CD4-positive, alpha-beta T cell (primary cell): ENCODE data around the gene RFK. TPM values are rescaled to one million over a fixed set of nuclear protein-coding genes. Genes with fewer than 3 reads are reported as not detected.

Experiments
- ATAC-seq: fragments of 200-7000 bp; cut with Tn5 transposase; one replicate; pipeline ENCODE4 v1.10.0; 2022; ENCODE audit warnings: mild to moderate bottlenecking; ENCODE audit not compliant: poor library complexity
- CTCF ChIA-PET: fragments of 350-600 bp; sonication (Branson Sonifier 250); formaldehyde crosslinking; loops from one replicate; lab custom pipeline; 2021; ENCODE audit warnings: antibody characterized with exemption, inconsistent platforms; lab: Charles Lee
- POLR2A ChIA-PET: fragments of 350-600 bp; sonication (Branson Sonifier 250); formaldehyde crosslinking; loops from one replicate; lab custom pipeline; 2021; ENCODE audit warnings: antibody characterized with exemption, inconsistent platforms; lab: Charles Lee
- DNase-seq, 14 experiments: peaks; one replicate each; pipeline ENCODE4 v3.0.0-alpha.2; 2013 to 2020; ENCODE audit warnings: mixed read lengths in 2 of 14
- H3K27ac ChIP-seq, 2 donors: one replicate each; pipeline versions ENCODE4 v1.5.1 to v1.7.0; 2013; ENCODE audit warnings: low read length in 2 of 2, low read depth in 1 of 2, mild to moderate bottlenecking in 1 of 2
- H3K27me3 ChIP-seq, 2 experiments: 1 replicate in 1 of 2; 2 replicates in 1 of 2; pipeline versions ENCODE4 v1.6.1 to v1.7.0; 2013; ENCODE audit warnings: low read length in 2 of 2, control low read depth in 1 of 2, mild to moderate bottlenecking in 1 of 2, moderate library complexity in 1 of 2; ENCODE audit not compliant: insufficient read depth in 2 of 2, control insufficient read depth in 1 of 2
- H3K36me3 ChIP-seq: one replicate; pipeline ENCODE4 v1.6.1; 2013; ENCODE audit warnings: low read length, control low read depth; ENCODE audit not compliant: insufficient read depth
- H3K4me1 ChIP-seq: one replicate; pipeline ENCODE4 v1.6.1; 2013; ENCODE audit warnings: low read length, control low read depth; ENCODE audit not compliant: insufficient read depth
- H3K4me3 ChIP-seq: one replicate; pipeline ENCODE4 v1.5.1; 2013; ENCODE audit warnings: mild to moderate bottlenecking, low read length, moderate library complexity
- H3K9me3 ChIP-seq, 2 experiments: 1 replicate in 1 of 2; 2 replicates in 1 of 2; pipeline versions ENCODE4 v1.6.1 to v1.7.0; 2013; ENCODE audit warnings: low read length in 2 of 2, mild to moderate bottlenecking in 2 of 2, control low read depth in 1 of 2, moderate library complexity in 1 of 2; ENCODE audit not compliant: control insufficient read depth in 1 of 2, insufficient read depth in 1 of 2
- H3K27ac Mint-ChIP-seq: one replicate; pipeline ENCODE4 v1.8.0; 2020; ENCODE audit warnings: mixed read lengths
- H3K27me3 Mint-ChIP-seq: one replicate; pipeline ENCODE4 v1.8.0; 2021; ENCODE audit warnings: mixed read lengths
- H3K36me3 Mint-ChIP-seq: one replicate; pipeline ENCODE4 v1.8.0; 2021; ENCODE audit warnings: low read depth, mixed read lengths
- H3K4me1 Mint-ChIP-seq: one replicate; pipeline ENCODE4 v1.8.0; 2021; ENCODE audit warnings: low read depth, mixed read lengths
- H3K4me3 Mint-ChIP-seq: one replicate; pipeline ENCODE4 v1.8.0; 2020; ENCODE audit warnings: mild to moderate bottlenecking, mixed read lengths
- H3K9me3 Mint-ChIP-seq: one replicate; pipeline ENCODE4 v1.8.0; 2020; ENCODE audit warnings: mixed read lengths
- CTCF ChIP-seq: fragments of 200-600 bp; IDR thresholded peaks from one replicate; pipeline ENCODE4 v1.8.0; 2022; ENCODE audit warnings: antibody characterized with exemption, mild to moderate bottlenecking
- intact Hi-C, 2 experiments: fragments of 100-400 bp; cut with DNase I in 1 of 2; cut with micrococcal nuclease in 1 of 2; formaldehyde crosslinking; loops; one replicate each; pipeline versions ENCODE4 v1.15.1 to v1.9.0; 2023 to 2025; cut with DNase I, micrococcal nuclease
- total RNA-seq, 174 experiments: library from RNA in 2 of 174; stranded (reverse) in 2 of 174; gene quantifications; one replicate each; pipeline ENCODE4 v1.2.3 and lab custom pipeline; 2021 to 2026

RFK gene
- total RNA-seq, 2 experiments from 2014 or later, result 7.4 to 8.4 TPM

- H3K4me1 Mint-ChIP-seq, result no peaks in the 10 kb centered on the region
These were observed 51.4 kb downstream of the RFK start for GRCh38 chr9:76342858-76343257.

GRCh38 chr9:76342201-76342600, 52.0 kb downstream of the RFK start:
- POLR2A ChIA-PET, result no interaction called here
- H3K4me1 Mint-ChIP-seq, result no peaks in the 10 kb centered on the region
- CTCF ChIA-PET, result no interaction called here
- peaks cover 31% of the 10 kb centered on the region for H3K27me3 Mint-ChIP-seq
- Histone ChIP-seq H3K4me3 (no peak overlapping the region), H3K4me1 (no peaks in the 10 kb centered on the region), H3K36me3 (no peaks in the 10 kb centered on the region), H3K9me3 (peaks cover 0 to 8% of the 10 kb centered on the region in 2 experiments), H3K27ac (no peak overlapping the region), H3K27me3 (no peaks in the 10 kb centered on the region)
- no peaks in the 10 kb centered on the region for H3K36me3 Mint-ChIP-seq
- no peak for TF ChIP-seq CTCF
- DNase-seq (no peak), ATAC-seq (no peak)
- no peak overlapping the region for H3K27ac Mint-ChIP-seq
- H3K4me3 Mint-ChIP-seq, result no peak overlapping the region
- peaks cover 2% of the 10 kb centered on the region for H3K9me3 Mint-ChIP-seq
- intact Hi-C loops, result no loop called here

More at GRCh38 chr9:76342858-76343257, 51.4 kb downstream of the RFK start:
- no peak for DNase-seq
- ChIA-PET POLR2A (no interaction called here), CTCF (no interaction called here)
- TF ChIP-seq CTCF, result no peak
- H3K27me3 ChIP-seq, result no peaks in the 10 kb centered on the region
- Mint-ChIP-seq H3K36me3 (no peaks in the 10 kb centered on the region), H3K27ac (no peak overlapping the region), H3K9me3 (peaks cover 2% of the 10 kb centered on the region), H3K4me3 (no peak overlapping the region), H3K27me3 (peaks cover 31% of the 10 kb centered on the region)
- intact Hi-C loops, result no loop called here
- H3K4me3 ChIP-seq, result no peak overlapping the region
- ATAC-seq, result no peak
- no peak overlapping the region for H3K27ac ChIP-seq
- no peaks in the 10 kb centered on the region for H3K36me3 ChIP-seq
- peaks cover 0 to 8% of the 10 kb centered on the region in 2 experiments for H3K9me3 ChIP-seq
- H3K4me1 ChIP-seq, result no peaks in the 10 kb centered on the region

GRCh38 chr9:76341616-76342015, 52.6 kb downstream of the RFK start:
- no peaks in the 10 kb centered on the region for H3K27me3 ChIP-seq
- H3K4me3 ChIP-seq, result no peak overlapping the region
- intact Hi-C loops, result no loop called here
- H3K36me3 Mint-ChIP-seq, result no peaks in the 10 kb centered on the region
- H3K4me1 ChIP-seq, result no peaks in the 10 kb centered on the region
- peaks cover 31% of the 10 kb centered on the region for H3K27me3 Mint-ChIP-seq
- H3K9me3 Mint-ChIP-seq, result peaks cover 2% of the 10 kb centered on the region
- H3K27ac ChIP-seq, result no peak overlapping the region
- no peaks in the 10 kb centered on the region for H3K36me3 ChIP-seq
- ATAC-seq (no peak), DNase-seq (no peak)
- peaks cover 0 to 8% of the 10 kb centered on the region in 2 experiments for H3K9me3 ChIP-seq
- TF ChIP-seq CTCF, result no peak
- ChIA-PET POLR2A (no interaction called here), CTCF (no interaction called here)
- no peaks in the 10 kb centered on the region for H3K4me1 Mint-ChIP-seq
- no peak overlapping the region for H3K27ac Mint-ChIP-seq
- H3K4me3 Mint-ChIP-seq, result no peak overlapping the region
